Measurements from ENCODE around the gene USH2A. TPM values are rescaled to one million over a fixed set of nuclear protein-coding genes. Genes with fewer than 3 reads are reported as not detected.

USH2A gene
- total and polyA plus RNA-seq, 8 donors = 0.03 to 0.06 (median 0.04) TPM; not detected in 2

- Histone ChIP-seq H3K36me3 (no peaks in the 10 kb centered on the region), H3K27ac (no peak overlapping the region), H3K4me1 (no peaks in the 10 kb centered on the region), H3K4me3 (no peak overlapping the region), H3K27me3 (no peaks in the 10 kb centered on the region), H3K9me3 (no peaks in the 10 kb centered on the region)
- peak; percentile 73 for ATAC-seq
- no peak for TF ChIP-seq CTCF (IDR thresholded peaks at IDR 0.05)
- intact Hi-C loops (cut with DNase I) = no loop called here
- DNase-seq = no peak
Observed at GRCh38 chr1:215772151-215772550, 651.1 kb downstream of the USH2A start.

GRCh38 chr1:215768303-215768702 lies 654.9 kb downstream of the USH2A start:
- H3K27me3 ChIP-seq = no peaks in the 10 kb centered on the region
- no peaks in the 10 kb centered on the region for H3K4me1 ChIP-seq
- H3K27ac ChIP-seq = no peak overlapping the region
- intact Hi-C loops (cut with DNase I) = no loop called here
- H3K4me3 ChIP-seq = no peak overlapping the region
- no peaks in the 10 kb centered on the region for H3K36me3 ChIP-seq
- ATAC-seq = no peak
- DNase-seq = no peak
- TF ChIP-seq CTCF (IDR thresholded peaks at IDR 0.05) = no peak
- H3K9me3 ChIP-seq = no peaks in the 10 kb centered on the region

- DNase-seq (no peak), ATAC-seq (no peak)
- no peaks in the 10 kb centered on the region for H3K9me3 ChIP-seq
- intact Hi-C loops (cut with DNase I) = no loop called here
- H3K4me1 ChIP-seq = no peaks in the 10 kb centered on the region
- no peak for TF ChIP-seq CTCF (IDR thresholded peaks at IDR 0.05)
- H3K27me3 ChIP-seq = no peaks in the 10 kb centered on the region
- H3K36me3 ChIP-seq = no peaks in the 10 kb centered on the region
- no peak overlapping the region for H3K4me3 ChIP-seq
- no peak overlapping the region for H3K27ac ChIP-seq
Observed at GRCh38 chr1:215767761-215768160, 655.5 kb downstream of the USH2A start.

GRCh38 chr1:215766521-215766920 lies 656.7 kb downstream of the USH2A start:
- no peak overlapping the region for H3K4me3 ChIP-seq
- no peaks in the 10 kb centered on the region for H3K9me3 ChIP-seq
- ATAC-seq (no peak), DNase-seq (no peak)
- no peaks in the 10 kb centered on the region for H3K36me3 ChIP-seq
- no peak overlapping the region for H3K27ac ChIP-seq
- H3K27me3 ChIP-seq = no peaks in the 10 kb centered on the region
- intact Hi-C loops (cut with DNase I) = no loop called here
- no peak for TF ChIP-seq CTCF (IDR thresholded peaks at IDR 0.05)
- H3K4me1 ChIP-seq = no peaks in the 10 kb centered on the region

GRCh38 chr1:215765833-215766232 lies 657.4 kb downstream of the USH2A start:
- Histone ChIP-seq H3K9me3 (no peaks in the 10 kb centered on the region), H3K4me3 (no peak overlapping the region), H3K36me3 (no peaks in the 10 kb centered on the region), H3K27me3 (no peaks in the 10 kb centered on the region), H3K27ac (no peak overlapping the region), H3K4me1 (no peaks in the 10 kb centered on the region)
- no peak for DNase-seq
- ATAC-seq = no peak
- intact Hi-C loops (cut with DNase I) = no loop called here
- no peak for TF ChIP-seq CTCF (IDR thresholded peaks at IDR 0.05)

All from left lung (tissue), 10 donors.